ENCODE results near the gene CYB5RL.

DNA sequence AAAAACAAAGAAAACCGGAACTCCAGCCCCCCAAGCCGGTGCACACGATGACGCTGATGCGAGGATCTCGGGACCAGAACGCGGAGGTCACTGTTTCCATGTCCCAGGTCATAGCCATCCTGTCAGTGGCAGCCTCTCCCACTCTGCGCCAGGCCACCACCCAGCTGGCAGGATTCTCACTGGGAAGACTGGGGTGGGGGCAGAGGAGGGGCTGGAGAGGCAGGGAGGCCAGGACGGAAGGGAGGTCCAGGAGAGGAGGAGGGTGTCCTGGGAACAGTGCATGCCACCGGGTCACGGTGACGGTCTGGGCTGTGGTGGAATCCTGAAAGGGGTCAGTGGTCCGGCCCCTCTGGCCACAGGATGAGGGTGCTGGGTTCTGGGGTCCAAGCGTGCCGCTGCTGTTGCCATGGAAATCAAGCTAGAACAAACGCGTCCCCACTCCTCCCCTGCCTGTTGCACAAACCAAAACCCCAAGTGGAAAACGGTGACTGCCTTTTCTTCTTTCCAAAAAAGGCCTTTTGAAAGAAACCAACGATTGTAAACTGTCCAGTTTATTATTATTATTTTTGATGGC, 26.2 kb upstream of the CYB5RL start:
- no peak for TF ChIP-seq POLR2AphosphoS5 (IDR thresholded peaks at IDR 0.05)
- TF ChIP-seq, protein P1, sequence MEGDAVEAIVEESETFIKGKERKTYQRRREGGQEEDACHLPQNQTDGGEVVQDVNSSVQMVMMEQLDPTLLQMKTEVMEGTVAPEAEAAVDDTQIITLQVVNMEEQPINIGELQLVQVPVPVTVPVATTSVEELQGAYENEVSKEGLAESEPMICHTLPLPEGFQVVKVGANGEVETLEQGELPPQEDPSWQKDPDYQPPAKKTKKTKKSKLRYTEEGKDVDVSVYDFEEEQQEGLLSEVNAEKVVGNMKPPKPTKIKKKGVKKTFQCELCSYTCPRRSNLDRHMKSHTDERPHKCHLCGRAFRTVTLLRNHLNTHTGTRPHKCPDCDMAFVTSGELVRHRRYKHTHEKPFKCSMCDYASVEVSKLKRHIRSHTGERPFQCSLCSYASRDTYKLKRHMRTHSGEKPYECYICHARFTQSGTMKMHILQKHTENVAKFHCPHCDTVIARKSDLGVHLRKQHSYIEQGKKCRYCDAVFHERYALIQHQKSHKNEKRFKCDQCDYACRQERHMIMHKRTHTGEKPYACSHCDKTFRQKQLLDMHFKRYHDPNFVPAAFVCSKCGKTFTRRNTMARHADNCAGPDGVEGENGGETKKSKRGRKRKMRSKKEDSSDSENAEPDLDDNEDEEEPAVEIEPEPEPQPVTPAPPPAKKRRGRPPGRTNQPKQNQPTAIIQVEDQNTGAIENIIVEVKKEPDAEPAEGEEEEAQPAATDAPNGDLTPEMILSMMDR (IDR thresholded peaks at IDR 0.05), result no peak

Data from breast epithelium (tissue), 3 donors.